22Rv1 (cell line): Measurements from ENCODE around the gene RAMP3.

ENCODE experiments used
- CTCF ChIP-seq: fragments of 450-650 bp; IDR thresholded peaks from 2 replicates; pipeline ENCODE4 v1.5.1; 2017; ENCODE audit warnings: mild to moderate bottlenecking
- ZFX ChIP-seq: fragments of 450-650 bp; IDR thresholded peaks from 2 replicates; pipeline ENCODE4 v1.6.1; 2017; ENCODE audit warnings: antibody characterized with exemption, borderline replicate concordance

GRCh38 chr7:45155941-45156340 lies 1.6 kb upstream of the RAMP3 start:
- TF ChIP-seq CTCF = no peak
- TF ChIP-seq ZFX = no peak
